ENCODE results near the gene GULP1.
A peak's percentile ranks its signal among the peaks of the same experiment; 100 is the strongest.
"Not testable (repeated sequence)": the region's sequence is repeated elsewhere in the genome, so short reads cannot be mapped to it uniquely, and the experiment has no call there.

Gene GULP1

GRCh38 chr2:188292348-188293239, 920 bp downstream of the GULP1 start:
- peak; percentile 88 for DNase-seq (ENCODE audit: low read depth)

- peak; percentile 84 for DNase-seq (ENCODE audit: low read depth)
These were observed 2.1 kb downstream of the GULP1 start for GRCh38 chr2:188293601-188294351.

DNA sequence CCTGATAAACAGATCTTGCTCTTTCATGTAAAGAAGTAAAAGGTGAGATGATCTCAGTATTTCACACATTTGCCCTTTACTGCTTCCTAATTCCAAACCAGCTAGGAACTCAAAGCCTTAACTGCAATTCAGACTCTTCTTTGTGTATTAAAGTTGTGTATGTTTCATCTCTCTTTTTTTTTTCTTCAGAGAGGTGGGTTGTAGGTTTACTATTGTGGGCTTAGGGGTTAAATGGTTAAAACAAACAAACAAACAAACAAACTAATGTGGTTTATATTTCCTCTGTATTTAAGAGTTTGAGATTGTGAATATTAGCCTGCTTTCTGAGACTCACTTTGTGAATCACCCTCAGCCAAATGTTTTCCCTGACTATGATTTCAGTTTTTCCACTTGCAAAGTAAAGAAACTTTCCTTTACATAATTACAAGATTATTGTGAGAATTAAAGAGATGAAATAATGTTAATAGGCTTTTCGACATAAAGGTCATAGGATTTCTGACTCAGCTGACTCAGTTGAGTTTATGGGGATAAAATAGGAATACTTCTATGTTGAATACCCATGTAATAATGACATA, 2.8 kb downstream of the GULP1 start:
- DNase-seq (ENCODE audit: low read depth), result peak; percentile 19

DNA sequence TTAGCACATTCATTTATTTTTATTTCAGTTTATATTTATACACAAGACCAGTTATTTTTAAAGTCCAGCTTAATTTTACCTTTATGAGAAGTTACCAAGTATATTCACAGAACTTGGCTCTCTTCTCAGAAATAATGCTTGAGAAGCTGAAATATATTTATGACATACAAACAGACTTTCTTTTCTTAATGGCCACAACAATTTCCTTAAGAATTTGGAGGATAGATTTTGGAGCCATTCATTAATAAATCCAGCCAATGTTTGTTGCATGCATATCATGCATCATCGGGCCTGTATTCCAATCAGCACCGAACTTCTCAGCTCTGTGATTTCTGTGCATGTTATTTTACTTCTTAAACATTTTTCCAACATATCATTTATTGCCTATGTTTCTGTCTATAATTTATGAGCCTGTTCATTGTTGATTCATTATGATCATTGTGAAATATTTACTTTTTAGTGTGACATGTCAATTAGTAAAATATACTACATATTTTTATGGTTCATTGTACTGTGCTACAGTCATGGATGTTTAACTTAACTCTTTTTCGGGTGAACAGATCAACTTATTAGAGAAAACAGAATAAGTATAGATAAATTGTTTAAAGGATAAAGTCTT, 3.5 kb downstream of the GULP1 start:
- DNase-seq (ENCODE audit: low read depth), result no peak

DNA sequence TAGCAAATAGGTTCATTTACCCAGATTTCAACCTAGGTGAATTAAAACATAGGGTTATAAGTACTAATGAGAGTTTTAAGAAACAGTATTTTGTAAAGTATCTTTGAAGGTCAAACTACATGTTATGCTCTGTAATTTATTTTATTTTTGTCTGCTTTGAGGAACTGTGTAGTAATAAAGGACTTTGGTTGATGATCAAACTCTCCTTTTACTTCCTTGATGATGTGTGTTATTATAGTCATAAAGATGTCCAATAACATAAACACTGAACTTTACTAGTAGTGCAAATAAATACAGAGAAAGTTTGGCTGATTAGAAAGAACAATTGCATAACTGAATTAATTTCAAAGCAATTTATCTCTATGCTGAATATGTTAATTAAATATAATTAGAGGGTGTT, 6.3 kb downstream of the GULP1 start:
- DNase-seq (ENCODE audit: low read depth), result no peak

DNA sequence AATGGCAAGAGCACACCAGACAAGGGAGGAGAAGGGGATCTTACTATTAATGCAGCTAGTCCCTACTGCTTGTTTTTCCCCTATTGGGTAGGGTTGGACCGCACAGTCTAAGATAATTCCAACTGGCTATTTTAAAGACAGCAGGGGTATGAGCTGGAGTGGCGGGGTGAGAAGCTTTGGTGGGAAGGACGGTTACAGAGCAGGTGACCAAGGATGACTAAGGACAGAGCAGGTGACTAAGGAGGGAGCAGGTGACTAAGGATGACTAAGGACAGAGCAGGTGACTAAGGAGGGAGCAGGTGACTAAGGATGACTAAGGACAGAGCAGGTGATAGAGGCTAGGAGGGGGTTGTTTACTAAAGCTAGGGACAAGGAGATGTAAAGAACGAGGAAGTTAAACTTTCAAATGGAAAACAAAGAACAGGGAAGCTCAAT, 7.3 kb downstream of the GULP1 start:
- DNase-seq (ENCODE audit: low read depth), result not testable (repeated sequence)

GRCh38 chr2:188303363-188304031, 11.8 kb downstream of the GULP1 start:
- peak; percentile 92 for DNase-seq (ENCODE audit: low read depth)

DNA sequence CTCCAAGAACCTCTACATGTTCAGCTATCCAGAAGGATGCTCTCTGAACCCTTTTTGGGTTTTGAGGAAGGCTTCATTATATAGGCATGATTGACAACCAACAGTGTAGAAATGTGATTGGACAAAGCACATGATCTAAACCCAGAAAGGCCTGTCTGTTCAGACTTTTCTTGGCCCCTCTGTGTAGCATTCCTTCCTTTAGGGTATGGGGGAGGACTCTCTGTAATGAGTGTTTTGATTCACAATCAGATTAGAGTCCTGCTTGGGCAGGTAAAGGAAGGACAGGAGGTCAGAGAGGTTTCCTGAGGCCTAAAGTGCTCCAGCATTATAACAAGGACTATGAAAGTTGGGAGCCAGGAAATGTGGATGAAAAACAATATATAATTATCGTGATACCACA, 13.6 kb downstream of the GULP1 start:
- no peak for DNase-seq (ENCODE audit: low read depth)

DNA sequence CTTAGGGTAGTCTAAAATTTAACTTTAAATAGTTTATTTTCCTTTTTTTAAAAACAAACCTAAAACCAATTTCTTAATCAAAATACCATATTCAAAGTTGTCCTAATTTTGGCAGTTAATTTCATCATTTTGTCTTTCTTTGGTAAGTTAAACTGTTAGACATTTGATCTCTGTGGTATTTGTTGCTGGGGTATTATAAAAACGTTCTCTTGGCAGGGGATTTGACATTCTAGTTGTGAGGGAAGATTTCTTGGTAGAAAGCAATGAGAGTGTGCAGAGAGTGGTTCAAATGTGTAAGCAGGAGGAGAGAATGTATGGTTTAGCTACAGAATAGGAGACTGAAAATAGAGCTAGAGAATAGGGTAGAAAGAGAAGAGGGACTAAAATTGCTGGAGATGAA, 14.6 kb downstream of the GULP1 start:
- peak; percentile 58 for DNase-seq (ENCODE audit: low read depth)

DNA sequence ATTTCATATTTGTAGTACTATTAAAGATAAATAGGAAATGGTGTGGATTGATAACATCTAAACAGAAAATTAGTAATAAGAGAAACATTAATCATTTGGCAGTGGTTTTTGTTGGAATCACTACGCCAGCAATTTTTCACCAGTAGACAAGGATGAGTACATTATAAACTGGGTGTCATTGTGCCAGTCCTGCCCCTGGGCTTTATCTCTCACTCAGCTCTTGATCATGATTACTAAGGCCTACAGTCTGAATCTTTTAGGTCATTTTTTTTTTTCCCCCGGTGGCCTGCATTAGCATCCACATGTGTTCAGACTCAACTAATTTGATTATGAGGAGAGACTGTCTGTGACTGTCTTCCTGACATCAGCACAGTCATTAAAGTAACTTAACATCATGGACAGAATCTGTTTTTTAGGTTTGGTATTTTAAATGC, 16.2 kb downstream of the GULP1 start:
- DNase-seq (ENCODE audit: low read depth), result peak; percentile 23

DNA sequence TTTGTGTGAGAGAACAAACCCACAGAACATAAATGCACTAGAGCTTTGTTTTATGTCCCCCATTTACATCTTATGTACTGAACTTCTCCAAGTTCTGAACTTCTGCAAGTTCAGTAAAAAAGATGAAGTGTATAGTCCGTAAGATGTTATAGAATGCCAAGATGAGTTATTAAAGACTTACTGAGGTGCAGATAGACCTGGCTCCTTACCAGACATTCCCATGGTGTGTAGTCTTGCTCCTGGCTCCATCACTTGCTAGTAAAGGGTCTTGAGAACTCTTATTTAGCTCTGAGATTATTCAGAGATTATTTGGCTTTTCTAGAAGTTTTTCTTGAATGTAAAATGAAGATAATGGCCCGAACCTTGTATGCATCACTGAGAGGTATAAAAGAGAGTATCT, 16.8 kb downstream of the GULP1 start:
- no peak for DNase-seq (ENCODE audit: low read depth)

DNA sequence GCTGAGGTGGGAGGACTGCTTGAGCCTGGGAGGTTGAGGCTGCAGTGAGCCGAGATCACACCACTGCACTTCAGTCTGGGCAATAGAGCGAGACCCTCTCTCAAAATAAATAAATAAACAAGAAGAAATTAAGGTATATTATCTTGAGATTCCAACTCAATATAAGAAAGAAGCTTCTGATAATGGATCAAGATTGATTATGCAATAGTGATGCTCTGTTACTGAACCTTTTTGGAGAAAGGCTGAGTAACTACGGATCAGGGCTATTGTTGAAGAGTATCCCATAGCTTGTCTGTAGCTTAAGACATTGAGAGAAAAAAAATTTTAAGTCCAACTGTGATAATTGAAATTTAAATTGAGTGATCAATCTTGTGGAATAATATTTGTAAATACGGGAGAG, 17.7 kb downstream of the GULP1 start:
- no peak for DNase-seq (ENCODE audit: low read depth)

DNA sequence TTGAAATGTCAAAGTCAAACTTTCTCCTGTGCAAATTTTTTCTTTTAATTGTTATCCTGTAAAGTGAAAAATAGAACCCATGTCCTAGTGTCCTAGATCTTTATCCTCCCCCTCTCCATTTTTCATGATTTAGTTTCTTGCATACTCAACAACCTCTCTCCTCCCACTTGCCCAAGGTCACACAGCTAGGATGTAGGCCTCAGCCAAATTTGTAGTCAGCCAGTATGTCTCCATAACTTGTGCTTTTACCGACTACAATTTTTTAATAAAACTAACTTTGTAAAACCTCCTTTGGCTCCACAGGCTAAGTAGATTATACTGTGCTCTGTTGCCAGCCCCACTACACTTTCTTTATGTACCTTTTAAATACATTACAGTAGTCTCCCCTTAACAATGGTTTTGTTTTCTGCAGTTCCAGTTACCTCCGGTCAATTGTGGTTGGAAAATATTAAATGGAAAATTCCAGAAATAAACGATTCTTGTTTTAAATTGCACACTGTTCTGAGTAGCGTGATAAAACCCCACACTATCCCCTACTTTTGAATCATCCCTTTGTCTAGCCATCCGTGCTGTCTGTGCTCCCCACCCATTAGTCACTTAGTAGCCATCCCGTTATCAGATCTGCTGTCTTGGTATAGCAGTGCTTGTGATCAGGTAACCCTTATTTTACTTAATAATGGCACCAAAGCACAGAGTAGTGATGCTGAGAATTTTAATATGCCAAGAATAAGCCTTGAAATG, 22.8 kb downstream of the GULP1 start:
- DNase-seq (ENCODE audit: low read depth), result peak; percentile 48

DNA sequence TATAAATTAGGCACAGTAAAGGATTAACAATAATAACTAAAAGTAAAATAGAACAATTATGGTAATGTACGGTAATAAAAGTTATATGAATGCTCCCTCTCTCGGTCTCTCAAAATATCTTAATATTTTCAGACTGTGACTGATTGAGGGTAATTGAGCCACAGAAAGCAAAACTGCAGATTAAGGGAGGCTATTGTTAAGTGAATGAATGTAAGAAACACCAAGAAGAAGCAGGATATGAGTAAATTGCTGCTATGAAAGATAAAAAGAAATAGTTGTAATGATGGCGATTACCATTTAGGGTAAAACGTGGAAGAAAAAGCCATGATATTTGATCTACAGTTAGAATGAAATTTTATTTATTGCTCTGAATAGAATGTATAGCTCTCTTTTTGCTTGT, 24.1 kb downstream of the GULP1 start:
- no peak for DNase-seq (ENCODE audit: low read depth)

GRCh38 chr2:188316342-188316741, 24.7 kb downstream of the GULP1 start:
- no peak for DNase-seq (ENCODE audit: low read depth)

DNA sequence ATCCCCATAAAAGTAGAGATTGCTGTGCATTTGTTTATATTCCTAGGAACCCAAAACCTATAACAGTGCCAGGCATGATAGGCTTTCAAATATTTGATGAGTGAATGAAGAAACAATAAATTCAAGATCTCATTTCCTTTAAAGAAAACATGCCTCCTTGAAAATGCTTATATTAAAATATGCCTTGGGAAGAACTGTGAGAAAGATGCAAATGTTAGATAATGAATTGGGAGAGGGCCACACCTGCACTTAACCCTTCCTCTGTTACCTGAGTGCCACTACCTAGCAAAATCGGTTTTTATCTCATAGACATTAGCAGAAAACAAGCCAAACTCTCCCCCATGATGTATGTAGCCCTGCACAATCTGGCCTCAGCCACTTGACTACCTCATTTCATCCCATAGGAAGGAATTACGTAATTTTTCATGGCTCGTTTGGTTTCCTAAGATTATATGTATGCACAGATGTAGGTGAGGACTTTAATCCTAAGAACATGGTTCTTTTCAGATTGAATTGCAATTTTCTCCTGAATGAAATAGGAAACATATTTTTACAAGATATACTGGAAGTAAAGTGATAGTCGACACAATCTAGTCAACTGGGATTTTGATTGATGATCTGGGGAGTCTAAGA, 25.2 kb downstream of the GULP1 start:
- no peak for DNase-seq (ENCODE audit: low read depth)

DNA sequence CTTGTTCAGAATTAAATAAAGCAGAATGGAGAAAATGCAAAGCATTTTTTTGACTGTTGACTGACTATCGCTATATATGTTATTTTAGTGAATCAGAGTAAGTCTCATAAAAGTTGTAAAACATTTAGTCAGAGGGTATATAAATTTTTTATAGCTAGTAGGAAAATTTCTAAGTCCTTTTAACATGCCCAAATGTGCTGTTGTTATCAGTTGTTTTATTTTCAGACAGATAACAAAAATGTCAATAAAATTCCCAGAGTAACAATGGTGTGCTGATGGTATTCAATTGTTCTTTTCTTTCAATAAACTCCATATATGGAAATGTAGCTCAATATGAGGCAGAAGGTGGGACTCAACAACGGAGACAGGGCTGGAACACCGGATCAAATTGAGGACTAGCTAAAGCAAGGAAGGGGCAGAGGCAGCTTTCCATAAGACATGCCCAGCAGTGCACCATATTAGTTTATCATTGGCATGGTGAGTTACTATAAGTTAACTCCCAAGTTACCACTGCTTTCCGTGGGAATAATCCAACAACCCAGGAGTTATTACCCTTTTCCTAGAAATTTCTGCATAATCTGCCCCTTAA, 26.6 kb downstream of the GULP1 start:
- DNase-seq (ENCODE audit: low read depth), result peak; percentile 64

DNA sequence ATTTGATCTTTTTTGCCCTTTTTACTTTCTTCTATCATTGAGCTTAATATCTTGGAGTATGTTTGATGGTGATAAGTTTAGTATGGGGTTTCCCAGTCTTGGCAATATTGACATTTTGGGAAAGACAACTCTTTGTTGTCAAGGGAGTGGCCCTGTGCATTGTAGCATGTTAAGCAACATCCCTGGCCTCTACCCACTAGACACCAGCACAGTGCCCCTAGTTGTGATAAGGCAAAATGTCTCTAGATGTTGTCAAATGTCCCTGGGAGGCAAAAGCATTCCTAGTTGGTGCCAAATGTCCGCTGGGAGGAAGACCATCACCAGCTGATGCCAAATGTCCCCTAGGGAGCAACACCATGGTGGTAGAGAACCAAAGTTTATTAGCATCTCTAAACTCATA, 28.2 kb downstream of the GULP1 start:
- no peak for DNase-seq (ENCODE audit: low read depth)

- DNase-seq (ENCODE audit: low read depth), result no peak
These were observed 29.2 kb downstream of the GULP1 start for GRCh38 chr2:188320861-188321260.
